K562 (cell line): ENCODE data around the gene SAT2. TPM values are rescaled to one million over a fixed set of nuclear protein-coding genes. Genes with fewer than 3 reads are reported as not detected.

Experiments used
- GABPB1 ChIP-seq: sonication (generic); formaldehyde crosslinking; IDR thresholded peaks from 2 replicates; pipeline ENCODE4 v1.8.0; 2022; ENCODE audit warnings: mild to moderate bottlenecking, missing genetic modification reagents
- polyA plus RNA-seq, 8 experiments: library from polyadenylated mRNA; depleted of rRNA in 4 of 8; stranded (reverse) in 5 of 8; unstranded in 3 of 8; fragments of >200 nt; fragmentation: Nextera tagmentation in 2 of 8; fragmentation: Illumina TruSeq in 1 of 8; extraction: Ambion mirVana in 2 of 8; extraction: Trizol in 1 of 8; gene quantifications; 2 replicates each; pipeline versions ENCODE4 v1.2.1 to v1.2.3, GENCODE V29; 2011 to 2014; ENCODE audit warnings: inconsistent platforms in 1 of 8, missing spikeins in 1 of 8
- total RNA-seq, 7 experiments: library from RNA; depleted of rRNA in 6 of 7; stranded (reverse); fragments of >200 nt in 6 of 7; fragmentation: Illumina TruSeq in 2 of 7; extraction: Trizol in 2 of 7; gene quantifications; 2 replicates each; pipeline versions ENCODE4 v1.2.1 to v1.2.3, GENCODE V29; 2011 to 2021; ENCODE audit warnings: low replicate concordance in 1 of 7
- TF ChIP-seq, protein P1 (sequence below), 2 experiments: fragments of 450-650 bp in 1 of 2; sonication (generic) in 1 of 2; formaldehyde crosslinking in 1 of 2; IDR thresholded peaks; 2 replicates each; pipeline versions ENCODE4 v1.7.1 to v1.9.0; 2016 to 2022; ENCODE audit warnings: inconsistent platforms in 1 of 2, mild to moderate bottlenecking in 1 of 2, missing genetic modification reagents in 1 of 2

SAT2 gene
- total and polyA plus RNA-seq, 9 of the 15 experiments (the other 6 are each of a cell fraction or from before 2014, with no cell fraction given): 2.0 to 8.0 (median 5.3) TPM

DNA sequence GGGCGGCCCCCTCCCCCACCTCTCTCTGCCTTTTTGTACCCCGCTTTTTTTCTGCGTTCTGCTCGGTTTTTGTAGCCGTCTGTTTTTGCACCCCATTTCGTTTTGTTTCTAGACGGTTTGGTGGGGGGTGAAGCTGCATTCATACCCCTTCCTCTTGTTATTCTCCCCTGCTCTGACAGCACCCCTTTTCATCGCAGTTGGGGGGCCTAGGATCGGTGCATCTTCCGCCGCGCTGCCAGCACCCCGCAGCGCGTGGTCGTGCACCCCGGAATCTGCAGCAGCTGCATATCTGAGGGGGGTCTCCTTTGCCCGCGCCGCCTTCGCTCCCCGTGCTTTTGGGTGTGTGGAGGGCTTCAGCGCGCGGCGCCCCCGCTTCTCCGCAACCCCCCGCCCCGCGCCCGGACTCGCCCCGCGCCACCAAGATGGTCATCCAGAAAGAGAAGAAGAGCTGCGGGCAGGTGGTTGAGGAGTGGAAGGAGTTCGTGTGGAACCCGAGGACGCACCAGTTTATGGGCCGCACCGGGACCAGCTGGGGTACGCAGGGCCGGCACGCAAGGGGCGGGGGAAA lies 23.6 kb upstream of the SAT2 start (continued):
- TF ChIP-seq, protein P1, sequence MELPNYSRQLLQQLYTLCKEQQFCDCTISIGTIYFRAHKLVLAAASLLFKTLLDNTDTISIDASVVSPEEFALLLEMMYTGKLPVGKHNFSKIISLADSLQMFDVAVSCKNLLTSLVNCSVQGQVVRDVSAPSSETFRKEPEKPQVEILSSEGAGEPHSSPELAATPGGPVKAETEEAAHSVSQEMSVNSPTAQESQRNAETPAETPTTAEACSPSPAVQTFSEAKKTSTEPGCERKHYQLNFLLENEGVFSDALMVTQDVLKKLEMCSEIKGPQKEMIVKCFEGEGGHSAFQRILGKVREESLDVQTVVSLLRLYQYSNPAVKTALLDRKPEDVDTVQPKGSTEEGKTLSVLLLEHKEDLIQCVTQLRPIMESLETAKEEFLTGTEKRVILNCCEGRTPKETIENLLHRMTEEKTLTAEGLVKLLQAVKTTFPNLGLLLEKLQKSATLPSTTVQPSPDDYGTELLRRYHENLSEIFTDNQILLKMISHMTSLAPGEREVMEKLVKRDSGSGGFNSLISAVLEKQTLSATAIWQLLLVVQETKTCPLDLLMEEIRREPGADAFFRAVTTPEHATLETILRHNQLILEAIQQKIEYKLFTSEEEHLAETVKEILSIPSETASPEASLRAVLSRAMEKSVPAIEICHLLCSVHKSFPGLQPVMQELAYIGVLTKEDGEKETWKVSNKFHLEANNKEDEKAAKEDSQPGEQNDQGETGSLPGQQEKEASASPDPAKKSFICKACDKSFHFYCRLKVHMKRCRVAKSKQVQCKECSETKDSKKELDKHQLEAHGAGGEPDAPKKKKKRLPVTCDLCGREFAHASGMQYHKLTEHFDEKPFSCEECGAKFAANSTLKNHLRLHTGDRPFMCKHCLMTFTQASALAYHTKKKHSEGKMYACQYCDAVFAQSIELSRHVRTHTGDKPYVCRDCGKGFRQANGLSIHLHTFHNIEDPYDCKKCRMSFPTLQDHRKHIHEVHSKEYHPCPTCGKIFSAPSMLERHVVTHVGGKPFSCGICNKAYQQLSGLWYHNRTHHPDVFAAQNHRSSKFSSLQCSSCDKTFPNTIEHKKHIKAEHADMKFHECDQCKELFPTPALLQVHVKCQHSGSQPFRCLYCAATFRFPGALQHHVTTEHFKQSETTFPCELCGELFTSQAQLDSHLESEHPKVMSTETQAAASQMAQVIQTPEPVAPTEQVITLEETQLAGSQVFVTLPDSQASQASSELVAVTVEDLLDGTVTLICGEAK (IDR thresholded peaks at IDR 0.05): peak; percentile 40; the same call in 1 of the 2 replicates
- TF ChIP-seq, protein P1 (CRISPR knock-in tag; IDR thresholded peaks at IDR 0.05): no peak
- no peak for TF ChIP-seq GABPB1 (CRISPR knock-in tag)
